ENCODE results near the gene CA10.

CA10 gene

GRCh38 chr17:51742571-51742970, 415.9 kb downstream of the CA10 start:
- DNase-seq (ENCODE audit: low read depth in 1 of 2, low spot score in 1 of 2): no peak
- no peak overlapping the region for H3K4me3 ChIP-seq (replicated peaks; ENCODE audit: insufficient read depth, low read length)
- no peak overlapping the region for H3K27ac ChIP-seq (replicated peaks)
- no peak for TF ChIP-seq POLR2AphosphoS5 (IDR thresholded peaks at IDR 0.05; ENCODE audit: low read depth)
- no peak for TF ChIP-seq GABPA (IDR thresholded peaks at IDR 0.05; ENCODE audit: low read depth)
- no peak for TF ChIP-seq SPI1 (IDR thresholded peaks at IDR 0.05; ENCODE audit: borderline replicate concordance, low read depth)
- H3K27me3 ChIP-seq (ENCODE audit: insufficient read depth, poor library complexity, severe bottlenecking): no peaks in the 10 kb centered on the region

- Histone ChIP-seq H3K27me3 (ENCODE audit: insufficient read depth, poor library complexity, severe bottlenecking) (no peaks in the 10 kb centered on the region), H3K4me3 (replicated peaks; ENCODE audit: insufficient read depth, low read length) (no peak overlapping the region), H3K27ac (replicated peaks) (no peak overlapping the region)
- DNase-seq (ENCODE audit: low read depth in 1 of 2, low spot score in 1 of 2): no peak
- TF ChIP-seq SPI1 (IDR thresholded peaks at IDR 0.05; ENCODE audit: borderline replicate concordance, low read depth) (no peak), GABPA (IDR thresholded peaks at IDR 0.05; ENCODE audit: low read depth) (no peak), CTCF (IDR thresholded peaks at IDR 0.05; ENCODE audit: insufficient read depth, low read length) (no peak), POLR2AphosphoS5 (IDR thresholded peaks at IDR 0.05; ENCODE audit: low read depth) (no peak), REST (IDR thresholded peaks at IDR 0.05; ENCODE audit: insufficient replicate concordance, low read depth) (no peak)
These were observed 417.1 kb downstream of the CA10 start for GRCh38 chr17:51741458-51741857.

- Histone ChIP-seq H3K27me3 (ENCODE audit: insufficient read depth, poor library complexity, severe bottlenecking) (no peaks in the 10 kb centered on the region), H3K27ac (replicated peaks) (no peak overlapping the region), H3K4me3 (replicated peaks; ENCODE audit: insufficient read depth, low read length) (no peak overlapping the region)
- no peak for DNase-seq (ENCODE audit: low read depth in 1 of 2, low spot score in 1 of 2)
- TF ChIP-seq POLR2AphosphoS5 (IDR thresholded peaks at IDR 0.05; ENCODE audit: low read depth) (no peak), CTCF (IDR thresholded peaks at IDR 0.05; ENCODE audit: insufficient read depth, low read length) (no peak), SPI1 (IDR thresholded peaks at IDR 0.05; ENCODE audit: borderline replicate concordance, low read depth) (no peak), REST (IDR thresholded peaks at IDR 0.05; ENCODE audit: insufficient replicate concordance, low read depth) (no peak), GABPA (IDR thresholded peaks at IDR 0.05; ENCODE audit: low read depth) (no peak)
These were observed 418.0 kb downstream of the CA10 start for GRCh38 chr17:51740531-51740930.

- no peak for DNase-seq (ENCODE audit: low read depth in 1 of 2, low spot score in 1 of 2)
These were observed 419.1 kb downstream of the CA10 start for GRCh38 chr17:51739245-51739886.

More at GRCh38 chr17:51739245-51739886, 419.1 kb downstream of the CA10 start:
- TF ChIP-seq SPI1 (IDR thresholded peaks at IDR 0.05; ENCODE audit: borderline replicate concordance, low read depth) (no peak), CTCF (IDR thresholded peaks at IDR 0.05; ENCODE audit: insufficient read depth, low read length) (no peak), GABPA (IDR thresholded peaks at IDR 0.05; ENCODE audit: low read depth) (no peak), REST (IDR thresholded peaks at IDR 0.05; ENCODE audit: insufficient replicate concordance, low read depth) (no peak)
- Histone ChIP-seq H3K27me3 (ENCODE audit: insufficient read depth, poor library complexity, severe bottlenecking) (no peaks in the 10 kb centered on the region), H3K4me3 (replicated peaks; ENCODE audit: insufficient read depth, low read length) (no peak overlapping the region), H3K27ac (replicated peaks) (no peak overlapping the region)

Measured in HL-60 (cell line).